Immature natural killer cell (primary cell): ENCODE results near the gene H6PD. TPM values are rescaled to one million over a fixed set of nuclear protein-coding genes. Genes with fewer than 3 reads are reported as not detected.
A peak's percentile ranks its signal among the peaks of the same experiment; 100 is the strongest.

Source experiments
- DNase-seq, 3 donors: peaks; one replicate each; pipeline ENCODE4 v3.0.0; 2022; ENCODE audit warnings: mixed read lengths in 1 of 3
- H3K27ac Mint-ChIP-seq, 6 donors: one replicate each; pipeline ENCODE4 v1.8.0; 2020; ENCODE audit warnings: mixed read lengths in 6 of 6, mild to moderate bottlenecking in 5 of 6, inconsistent platforms in 4 of 6, moderate library complexity in 3 of 6
- H3K27me3 Mint-ChIP-seq, 3 donors: one replicate each; pipeline ENCODE4 v1.8.0; 2020 to 2021; ENCODE audit warnings: low read depth in 3 of 3, mild to moderate bottlenecking in 3 of 3, mixed read lengths in 3 of 3, moderate library complexity in 3 of 3, inconsistent platforms in 1 of 3
- H3K36me3 Mint-ChIP-seq, 3 donors: one replicate each; pipeline ENCODE4 v1.8.0; 2020; ENCODE audit warnings: mixed read lengths in 3 of 3, inconsistent platforms in 2 of 3, mild to moderate bottlenecking in 2 of 3
- H3K4me1 Mint-ChIP-seq, 2 donors: one replicate each; pipeline ENCODE4 v1.8.0; 2020; ENCODE audit warnings: inconsistent platforms in 2 of 2, mild to moderate bottlenecking in 2 of 2, mixed read lengths in 2 of 2, moderate library complexity in 1 of 2
- H3K4me3 Mint-ChIP-seq, 5 donors: one replicate each; pipeline ENCODE4 v1.8.0; 2020; ENCODE audit warnings: mild to moderate bottlenecking in 5 of 5, mixed read lengths in 5 of 5, inconsistent platforms in 3 of 5, moderate library complexity in 3 of 5
- H3K9me3 Mint-ChIP-seq, 6 donors: one replicate each; pipeline ENCODE4 v1.8.0; 2020; ENCODE audit warnings: mild to moderate bottlenecking in 6 of 6, mixed read lengths in 6 of 6, inconsistent platforms in 4 of 6, moderate library complexity in 3 of 6
- polyA plus RNA-seq, 3 donors: library from polyadenylated mRNA; unstranded; fragments of 300-500 nt; fragmentation: Illumina TruSeq; gene quantifications; one replicate each; pipeline ENCODE4 v1.2.3, GENCODE V29; 2021

The H6PD gene
- polyA plus RNA-seq, 3 donors from 2014 or later = 6.2 to 15.4 (median 9.0) TPM

- Mint-ChIP-seq H3K4me1 (peaks cover 46 to 57% of the 10 kb centered on the region in 2 donors), H3K9me3 (peaks cover 9 to 18% (median 13%) of the 10 kb centered on the region in 6 donors), H3K36me3 (peaks cover 4 to 16% (median 5%) of the 10 kb centered on the region in 3 donors), H3K27me3 (peaks cover under 1 to 5% (median 2%) of the 10 kb centered on the region in 3 donors), H3K27ac (peak overlapping the region in 2 of 6 donors; percentile 69 to 74), H3K4me3 (no peak overlapping the region)
- DNase-seq = no peak
These were observed 52.0 kb downstream of the H6PD start for GRCh38 chr1:9286556-9286955.

GRCh38 chr1:9289090-9289534 is 54.5 kb downstream of the H6PD start:
- peaks cover 24 to 32% of the 10 kb centered on the region in 2 donors for H3K4me1 Mint-ChIP-seq
- H3K4me3 Mint-ChIP-seq = no peak overlapping the region

DNA sequence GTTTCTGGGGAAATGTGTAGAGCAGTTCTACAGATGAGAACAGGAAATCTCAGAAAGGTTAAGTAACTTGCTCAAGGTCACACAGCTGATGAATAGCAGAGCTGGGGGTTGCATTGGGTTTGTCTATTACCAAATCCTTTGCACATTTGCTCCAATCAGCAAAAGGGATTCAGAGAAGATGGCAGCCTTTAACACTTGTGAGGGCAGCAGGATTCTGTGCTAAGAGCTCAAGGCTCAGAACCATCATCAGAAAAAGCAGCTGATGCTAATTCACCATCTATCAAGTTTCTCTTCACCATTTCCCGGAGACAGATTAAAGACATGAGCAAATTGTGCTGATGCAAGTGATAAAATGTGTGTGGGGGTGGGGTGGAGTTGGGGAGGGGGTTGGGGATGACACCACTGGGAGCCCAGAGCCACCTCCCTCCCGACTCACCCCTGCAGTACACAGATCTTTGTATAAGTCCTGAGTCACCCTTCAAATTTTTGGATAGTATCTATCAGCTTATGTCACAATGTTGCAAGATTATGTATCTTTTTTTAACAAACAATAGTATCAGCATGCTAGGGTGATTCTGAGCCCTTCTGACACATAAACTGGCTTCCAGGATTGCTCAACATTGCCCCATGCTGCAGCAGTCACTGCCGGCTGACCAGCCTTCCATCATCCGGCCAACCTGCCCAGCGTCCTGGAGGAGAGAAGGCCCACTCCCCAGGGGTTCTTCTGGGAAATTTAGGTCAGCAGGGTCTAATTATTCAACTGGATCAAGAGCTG is 55.3 kb downstream of the H6PD start:
- Mint-ChIP-seq H3K27ac (peak overlapping the region in 1 of 6 donors; percentile 40), H3K4me3 (peak overlapping the region in 1 of 5 donors; percentile 9)
- DNase-seq = no peak

More at GRCh38 chr1:9289090-9289534, 54.5 kb downstream of the H6PD start:
- DNase-seq = peak; percentile 57 to 67 (median 65)
- Mint-ChIP-seq H3K36me3 (peaks cover 4 to 16% (median 5%) of the 10 kb centered on the region in 3 donors), H3K9me3 (peaks cover 9 to 18% (median 13%) of the 10 kb centered on the region in 6 donors), H3K27ac (peak overlapping the region in 1 of 6 donors; percentile 24), H3K27me3 (peaks cover 2 to 5% (median 4%) of the 10 kb centered on the region in 3 donors)

GRCh38 chr1:9291914-9292360 is 57.4 kb downstream of the H6PD start:
- H3K36me3 Mint-ChIP-seq = peaks cover 4 to 17% (median 5%) of the 10 kb centered on the region in 3 donors
- peaks cover 5 to 6% (median 5%) of the 10 kb centered on the region in 3 donors for H3K27me3 Mint-ChIP-seq
- DNase-seq = no peak
- peaks cover 4 to 12% of the 10 kb centered on the region in 2 donors for H3K4me1 Mint-ChIP-seq
- H3K4me3 Mint-ChIP-seq = peak overlapping the region; percentile 61 to 77 (median 72)
- peak overlapping the region in 1 of 6 donors; percentile 22 for H3K27ac Mint-ChIP-seq
- H3K9me3 Mint-ChIP-seq = peaks cover 4 to 18% (median 13%) of the 10 kb centered on the region in 6 donors

More for the DNA sequence above, 55.3 kb downstream of the H6PD start:
- Mint-ChIP-seq H3K27me3 (peaks cover 2 to 4% (median 4%) of the 10 kb centered on the region in 3 donors), H3K9me3 (peaks cover 7 to 18% (median 13%) of the 10 kb centered on the region in 6 donors), H3K36me3 (peaks cover 4 to 16% (median 5%) of the 10 kb centered on the region in 3 donors), H3K4me1 (peaks cover 16 to 24% of the 10 kb centered on the region in 2 donors)

- peaks cover 5 to 9% (median 7%) of the 10 kb centered on the region in 3 donors for H3K27me3 Mint-ChIP-seq
- H3K27ac Mint-ChIP-seq = peak within 1 kb of the TSS in 1 of 6 donors; percentile 22
- peaks cover 4 to 17% (median 5%) of the 10 kb centered on the region in 3 donors for H3K36me3 Mint-ChIP-seq
- peaks cover 4 to 8% of the 10 kb centered on the region in 2 donors for H3K4me1 Mint-ChIP-seq
- H3K9me3 Mint-ChIP-seq = peaks cover 4 to 16% (median 12%) of the 10 kb centered on the region in 6 donors
- peak within 1 kb of the TSS; percentile 61 to 77 (median 72) for H3K4me3 Mint-ChIP-seq
- peak; percentile 18 to 50 (median 41) for DNase-seq
These were observed 58.0 kb downstream of the H6PD start, which contains the start of gene SPSB1 for GRCh38 chr1:9292361-9293240. TSS of gene SPSB1 (plus strand) at chr1:9292894. CDS start at chr1:9355892, 62,998 bp downstream.

DNA sequence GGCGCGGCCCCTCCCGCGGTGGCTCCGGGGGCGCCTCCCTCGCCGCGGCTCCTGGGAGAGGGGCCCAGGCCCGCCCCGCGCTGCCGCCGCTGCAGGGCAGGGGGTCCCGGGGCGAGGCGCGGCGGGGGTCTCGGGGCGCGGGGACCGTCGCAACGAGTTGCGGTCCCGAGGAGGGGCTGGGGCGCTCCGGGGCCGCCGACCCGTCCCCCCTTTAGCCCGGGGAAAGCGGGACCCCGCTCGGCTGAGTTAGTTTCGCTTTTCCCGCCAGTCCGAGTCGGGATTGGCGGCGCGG is 58.6 kb downstream of the H6PD start:
- H3K27me3 Mint-ChIP-seq = peaks cover 5 to 9% (median 7%) of the 10 kb centered on the region in 3 donors
- peaks cover 4 to 8% of the 10 kb centered on the region in 2 donors for H3K4me1 Mint-ChIP-seq
- H3K27ac Mint-ChIP-seq = no peak overlapping the region
- peaks cover 4 to 10% (median 7%) of the 10 kb centered on the region in 6 donors for H3K9me3 Mint-ChIP-seq
- peak in 1 of 3 donors; percentile 25 for DNase-seq
- H3K4me3 Mint-ChIP-seq = no peak overlapping the region
- peaks cover 4 to 15% (median 5%) of the 10 kb centered on the region in 3 donors for H3K36me3 Mint-ChIP-seq

GRCh38 chr1:9293533-9294404 is 59.2 kb downstream of the H6PD start:
- Mint-ChIP-seq H3K36me3 (peaks cover 4 to 11% (median 4%) of the 10 kb centered on the region in 3 donors), H3K27me3 (peaks cover 5 to 9% (median 7%) of the 10 kb centered on the region in 3 donors), H3K4me3 (no peak overlapping the region), H3K27ac (no peak overlapping the region), H3K9me3 (peaks cover 3 to 5% (median 4%) of the 10 kb centered on the region in 6 donors), H3K4me1 (peaks cover 4 to 8% of the 10 kb centered on the region in 2 donors)
- DNase-seq = peak; percentile 19 to 46 (median 38)

DNA sequence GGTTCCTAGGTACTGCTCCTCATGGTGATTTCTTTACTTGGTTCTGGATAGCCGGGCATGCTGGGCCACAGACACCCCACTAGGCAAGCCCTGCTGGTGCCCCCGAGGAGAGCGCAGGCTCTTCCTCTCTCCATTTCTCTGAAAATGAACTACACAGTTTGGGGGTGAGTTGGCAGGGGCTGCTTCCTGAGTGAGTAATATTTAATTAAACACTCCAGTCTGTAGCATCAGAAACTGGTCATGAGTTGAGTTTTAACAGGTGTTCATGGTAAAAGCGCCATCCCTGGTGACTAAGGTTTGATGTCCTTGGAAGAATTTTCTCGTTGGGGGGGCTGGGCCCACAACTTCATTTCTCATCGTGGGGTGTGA is 59.8 kb downstream of the H6PD start:
- Mint-ChIP-seq H3K4me1 (peaks cover 4 to 8% of the 10 kb centered on the region in 2 donors), H3K27me3 (peaks cover 5 to 9% (median 7%) of the 10 kb centered on the region in 3 donors), H3K27ac (no peak overlapping the region), H3K36me3 (peaks cover 0 to 7% (median 0%) of the 10 kb centered on the region in 3 donors), H3K9me3 (no peaks in the 10 kb centered on the region), H3K4me3 (no peak overlapping the region)
- no peak for DNase-seq

GRCh38 chr1:9294910-9295636 is 60.5 kb downstream of the H6PD start:
- H3K9me3 Mint-ChIP-seq = no peaks in the 10 kb centered on the region
- H3K36me3 Mint-ChIP-seq = peaks cover 0 to 7% (median 0%) of the 10 kb centered on the region in 3 donors
- peaks cover 2 to 9% of the 10 kb centered on the region in 2 donors for H3K4me1 Mint-ChIP-seq
- peaks cover 5 to 9% (median 7%) of the 10 kb centered on the region in 3 donors for H3K27me3 Mint-ChIP-seq
- H3K27ac Mint-ChIP-seq = peak overlapping the region in 1 of 6 donors; percentile 33
- DNase-seq = no peak
- H3K4me3 Mint-ChIP-seq = peak overlapping the region in 2 of 5 donors; percentile 3 to 38

DNA sequence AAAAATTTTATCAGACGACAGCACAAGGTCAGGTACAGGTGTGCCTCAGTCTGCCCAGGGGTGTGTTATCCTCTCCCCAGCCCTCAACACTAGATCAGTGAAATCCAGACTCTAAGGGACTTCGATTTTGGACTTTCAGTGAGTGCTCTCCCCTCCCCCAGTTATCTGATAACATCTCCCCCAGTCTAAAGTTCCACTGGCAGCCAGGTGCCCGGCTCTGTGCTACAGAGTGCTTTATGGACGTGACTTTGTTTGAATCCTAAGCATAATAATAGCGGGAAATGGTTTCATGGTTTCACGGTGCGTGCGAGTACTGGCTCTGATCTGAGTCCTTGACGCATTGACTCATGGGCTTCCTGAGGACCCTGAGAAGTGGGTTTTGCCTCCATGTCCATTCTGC is 61.3 kb downstream of the H6PD start:
- DNase-seq = no peak
- Mint-ChIP-seq H3K4me1 (peaks cover 2 to 17% of the 10 kb centered on the region in 2 donors), H3K4me3 (peak overlapping the region in 3 of 5 donors; percentile 18 to 40 (median 32)), H3K36me3 (peaks cover 0 to 7% (median 0%) of the 10 kb centered on the region in 3 donors), H3K27me3 (peaks cover 5 to 9% (median 7%) of the 10 kb centered on the region in 3 donors), H3K9me3 (no peaks in the 10 kb centered on the region), H3K27ac (no peak overlapping the region)

GRCh38 chr1:9296850-9297249 is 62.3 kb downstream of the H6PD start:
- no peak overlapping the region for H3K27ac Mint-ChIP-seq
- peaks cover 0 to 7% (median 0%) of the 10 kb centered on the region in 3 donors for H3K36me3 Mint-ChIP-seq
- peaks cover 5 to 7% (median 6%) of the 10 kb centered on the region in 3 donors for H3K27me3 Mint-ChIP-seq
- H3K4me1 Mint-ChIP-seq = peaks cover under 1 to 22% of the 10 kb centered on the region in 2 donors
- H3K9me3 Mint-ChIP-seq = no peaks in the 10 kb centered on the region
- DNase-seq = no peak
- no peak overlapping the region for H3K4me3 Mint-ChIP-seq

- peaks cover 0 to 7% (median 0%) of the 10 kb centered on the region in 3 donors for H3K36me3 Mint-ChIP-seq
- H3K27ac Mint-ChIP-seq = no peak overlapping the region
- DNase-seq = no peak
- H3K4me1 Mint-ChIP-seq = peaks cover 0 to 22% of the 10 kb centered on the region in 2 donors
- H3K4me3 Mint-ChIP-seq = no peak overlapping the region
- peaks cover 5 to 7% (median 5%) of the 10 kb centered on the region in 3 donors for H3K27me3 Mint-ChIP-seq
- no peaks in the 10 kb centered on the region for H3K9me3 Mint-ChIP-seq
These were observed 63.3 kb downstream of the H6PD start for GRCh38 chr1:9297831-9298230.
